GM10847 (cell line): ENCODE data around the gene GCK.

Source experiments
- POLR2A ChIP-seq: IDR thresholded peaks from 2 replicates; pipeline ENCODE4 v1.6.1; 2011; ENCODE audit not compliant: insufficient read length; ENCODE audit errors: extremely low read depth

GCK gene

GRCh38 chr7:44189286-44189992, at the start of gene GCK:
Gene GCK (minus strand): TSS chr7:44189439. CDS start chr7:44188953, 486 bp downstream.
- no peak for TF ChIP-seq POLR2A

- no peak for TF ChIP-seq POLR2A
These were observed 49.0 kb upstream of the GCK start for GRCh38 chr7:44238116-44238695.

GRCh38 chr7:44237696-44238095, 48.5 kb upstream of the GCK start:
- TF ChIP-seq POLR2A = no peak

GRCh38 chr7:44236333-44236728, 47.1 kb upstream of the GCK start:
- TF ChIP-seq POLR2A = no peak

- TF ChIP-seq POLR2A = no peak
These were observed 46.5 kb upstream of the GCK start for GRCh38 chr7:44235582-44236332.

- TF ChIP-seq POLR2A = no peak
These were observed 45.8 kb upstream of the GCK start for GRCh38 chr7:44235066-44235465.

GRCh38 chr7:44232901-44233715, 43.9 kb upstream of the GCK start:
- TF ChIP-seq POLR2A = no peak

- TF ChIP-seq POLR2A = no peak
These were observed 43.2 kb upstream of the GCK start for GRCh38 chr7:44232396-44232795.

GRCh38 chr7:44231088-44231487, 41.8 kb upstream of the GCK start:
- no peak for TF ChIP-seq POLR2A

GRCh38 chr7:44230286-44230685, 41.0 kb upstream of the GCK start:
- no peak for TF ChIP-seq POLR2A

- no peak for TF ChIP-seq POLR2A
These were observed 40.4 kb upstream of the GCK start for GRCh38 chr7:44229546-44230105.

- TF ChIP-seq POLR2A = no peak
These were observed 39.5 kb upstream of the GCK start for GRCh38 chr7:44228571-44229350.

GRCh38 chr7:44227911-44228310, 38.7 kb upstream of the GCK start:
- TF ChIP-seq POLR2A = no peak

- no peak for TF ChIP-seq POLR2A
These were observed 37.1 kb upstream of the GCK start for GRCh38 chr7:44226396-44226753.

- TF ChIP-seq POLR2A = no peak
These were observed 36.5 kb upstream of the GCK start for GRCh38 chr7:44225566-44226395.
